Ectodermal cell (in vitro differentiated cells): Measurements from ENCODE around the gene RGS7.

Experiments used
- H3K27ac ChIP-seq: 2 replicates; pipeline ENCODE4 v1.7.0; 2013; ENCODE audit warnings: mild to moderate bottlenecking, low read depth, low read length; ENCODE audit not compliant: insufficient read depth, poor library complexity, severe bottlenecking
- H3K27me3 ChIP-seq: 2 replicates; pipeline ENCODE4 v1.7.0; 2013; ENCODE audit warnings: mild to moderate bottlenecking, low read length; ENCODE audit not compliant: insufficient read depth, control insufficient read depth, poor library complexity, severe bottlenecking
- H3K36me3 ChIP-seq: one replicate; pipeline ENCODE4 v1.7.0; 2013; ENCODE audit warnings: low read length; ENCODE audit not compliant: control insufficient read depth, insufficient read depth
- H3K4me1 ChIP-seq: one replicate; pipeline ENCODE4 v1.7.0; 2013; ENCODE audit warnings: low read length; ENCODE audit not compliant: control insufficient read depth, insufficient read depth
- H3K4me3 ChIP-seq: 2 replicates; pipeline ENCODE4 v1.7.0; 2013; ENCODE audit warnings: low read depth, low read length, control low read depth; ENCODE audit not compliant: insufficient read depth
- H3K9me3 ChIP-seq: 2 replicates; pipeline ENCODE4 v1.7.0; 2013; ENCODE audit warnings: mild to moderate bottlenecking, low read length, moderate library complexity; ENCODE audit not compliant: control insufficient read depth
- WGBS, 2 experiments: methylation state at CpG; one replicate each; pipeline ENCODE4 v1.1.7; 2013; ENCODE audit warnings: missing lambda C conversion rate in 2 of 2; 5-methylcytosine and 5-hydroxymethylcytosine counted together

RGS7 gene

GRCh38 chr1:241022366-241022765 lies 334.6 kb downstream of the RGS7 start:
- Histone ChIP-seq H3K4me3 (no peak overlapping the region), H3K27ac (no peak overlapping the region), H3K9me3 (no peaks in the 10 kb centered on the region), H3K36me3 (no peaks in the 10 kb centered on the region), H3K4me1 (no peaks in the 10 kb centered on the region), H3K27me3 (no peaks in the 10 kb centered on the region)
- 88 to 89% methylated on average over 4 of the region's 4 CpGs for WGBS, 2 experiments

DNA sequence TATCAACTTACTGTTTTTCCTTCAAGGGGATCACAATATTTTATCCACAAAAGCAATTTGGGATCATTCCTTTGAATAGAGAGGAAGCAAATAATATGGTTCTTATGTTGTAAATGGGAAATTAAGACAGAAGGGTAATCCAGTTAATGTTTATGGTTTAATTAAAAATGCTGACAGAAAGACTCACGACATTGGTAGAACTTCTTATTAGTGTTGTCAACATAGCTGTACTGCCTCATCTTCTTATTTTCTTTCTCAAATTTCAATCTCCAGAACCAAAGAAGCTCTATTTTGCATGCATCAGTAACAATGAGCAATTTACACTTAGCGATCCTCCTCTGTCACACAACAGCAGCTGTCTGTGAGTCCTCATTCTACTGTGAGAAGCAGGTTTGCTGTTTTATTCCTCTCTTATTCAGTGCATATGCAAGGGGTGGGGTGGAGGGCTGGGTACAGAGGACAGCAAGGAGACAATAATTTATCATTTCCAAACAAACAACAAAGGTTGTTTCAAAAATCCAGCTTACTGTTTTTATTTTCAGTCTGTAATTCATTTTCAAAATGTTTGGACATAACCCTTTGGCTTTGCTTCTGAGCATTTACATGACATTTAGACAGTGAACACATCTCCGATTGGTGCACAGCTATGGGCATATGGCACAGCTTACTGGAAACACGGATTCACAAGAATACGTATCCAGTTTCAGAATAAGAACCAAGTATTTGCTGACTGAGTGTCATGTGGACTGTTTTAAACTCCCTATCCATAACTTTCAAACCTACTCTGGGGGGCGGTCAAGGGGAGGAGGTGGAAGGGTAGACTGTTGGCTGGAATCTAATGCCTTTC lies 335.9 kb downstream of the RGS7 start:
- Histone ChIP-seq H3K4me1 (no peaks in the 10 kb centered on the region), H3K27me3 (no peaks in the 10 kb centered on the region), H3K36me3 (no peaks in the 10 kb centered on the region), H3K4me3 (no peak overlapping the region), H3K27ac (no peak overlapping the region), H3K9me3 (no peaks in the 10 kb centered on the region)
- WGBS, 2 experiments: 87 to 90% methylated on average over 5 of the region's 6 CpGs

- no peaks in the 10 kb centered on the region for H3K36me3 ChIP-seq
- H3K27me3 ChIP-seq: no peaks in the 10 kb centered on the region
- no peaks in the 10 kb centered on the region for H3K4me1 ChIP-seq
- 58% methylated on average over 7 of the region's 7 CpGs for WGBS, 2 experiments
- no peak overlapping the region for H3K27ac ChIP-seq
- H3K9me3 ChIP-seq: no peaks in the 10 kb centered on the region
- H3K4me3 ChIP-seq: no peak overlapping the region
Observed at GRCh38 chr1:241012708-241013340, 344.2 kb downstream of the RGS7 start.

GRCh38 chr1:241007668-241008067 lies 349.3 kb downstream of the RGS7 start:
- 91 to 95% methylated on average over 4 of the region's 4 CpGs for WGBS, 2 experiments
- Histone ChIP-seq H3K36me3 (no peaks in the 10 kb centered on the region), H3K4me3 (no peak overlapping the region), H3K4me1 (no peaks in the 10 kb centered on the region), H3K27ac (no peak overlapping the region), H3K27me3 (no peaks in the 10 kb centered on the region), H3K9me3 (no peaks in the 10 kb centered on the region)

GRCh38 chr1:240999826-241000225 lies 357.2 kb downstream of the RGS7 start:
- 82 to 87% methylated on average over 8 of the region's 8 CpGs for WGBS, 2 experiments
- Histone ChIP-seq H3K27me3 (no peaks in the 10 kb centered on the region), H3K4me3 (no peak overlapping the region), H3K27ac (no peak overlapping the region), H3K9me3 (no peaks in the 10 kb centered on the region), H3K4me1 (no peaks in the 10 kb centered on the region), H3K36me3 (no peaks in the 10 kb centered on the region)

GRCh38 chr1:240998441-240999015 lies 358.5 kb downstream of the RGS7 start:
- no peaks in the 10 kb centered on the region for H3K9me3 ChIP-seq
- H3K4me3 ChIP-seq: no peak overlapping the region
- no peak overlapping the region for H3K27ac ChIP-seq
- H3K36me3 ChIP-seq: no peaks in the 10 kb centered on the region
- H3K27me3 ChIP-seq: no peaks in the 10 kb centered on the region
- no peaks in the 10 kb centered on the region for H3K4me1 ChIP-seq
- 90 to 92% methylated on average over 18 of the region's 18 CpGs for WGBS, 2 experiments

DNA sequence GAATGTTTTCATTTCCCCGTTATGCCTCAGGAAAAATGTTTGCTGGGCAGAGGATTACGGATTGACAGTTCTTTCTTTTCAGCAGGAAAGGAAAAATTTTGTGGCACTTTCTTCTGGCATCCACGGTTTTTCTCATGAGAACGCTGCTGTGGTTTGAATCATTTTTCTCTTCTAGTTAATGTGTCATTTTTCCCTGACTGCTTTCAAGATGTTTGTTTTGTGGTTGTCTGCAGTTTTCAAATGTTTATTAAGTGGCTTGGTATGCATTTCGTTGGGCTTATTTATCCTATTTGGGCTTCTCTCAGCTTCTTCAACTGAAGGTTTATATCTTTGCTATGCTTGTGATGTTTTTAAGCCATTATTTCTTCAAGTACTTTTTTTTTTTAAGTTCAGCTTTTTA lies 359.0 kb downstream of the RGS7 start:
- no peaks in the 10 kb centered on the region for H3K27me3 ChIP-seq
- H3K4me3 ChIP-seq: no peak overlapping the region
- no peak overlapping the region for H3K27ac ChIP-seq
- H3K9me3 ChIP-seq: no peaks in the 10 kb centered on the region
- H3K4me1 ChIP-seq: no peaks in the 10 kb centered on the region
- WGBS, 2 experiments: 83 to 92% methylated on average over 5 of the region's 5 CpGs
- H3K36me3 ChIP-seq: no peaks in the 10 kb centered on the region

DNA sequence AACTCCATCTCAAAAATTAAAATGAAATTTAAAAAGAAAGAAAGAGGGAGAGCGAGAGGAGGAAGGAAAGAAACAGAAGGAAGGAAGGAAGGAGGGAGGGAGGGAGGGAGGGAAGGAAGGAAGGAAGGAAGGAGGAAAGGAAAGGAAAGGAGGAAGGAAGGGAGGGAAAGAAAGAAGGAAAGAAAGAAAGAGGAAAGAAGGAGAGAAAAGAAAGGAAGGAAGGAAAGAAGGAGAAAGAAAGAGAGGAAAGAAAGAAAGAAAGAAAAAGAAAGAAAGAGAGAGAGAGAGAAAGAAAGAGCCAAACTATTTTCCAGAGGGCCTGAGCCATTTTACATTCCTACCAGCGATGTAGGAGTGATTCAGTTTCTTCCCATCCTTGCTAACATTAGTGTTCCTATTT lies 364.0 kb downstream of the RGS7 start:
- Histone ChIP-seq H3K4me3 (no peak overlapping the region), H3K4me1 (no peaks in the 10 kb centered on the region), H3K36me3 (no peaks in the 10 kb centered on the region), H3K9me3 (no peaks in the 10 kb centered on the region), H3K27ac (no peak overlapping the region), H3K27me3 (no peaks in the 10 kb centered on the region)
- 89 to 93% methylated on average over 2 of the region's 2 CpGs for WGBS, 2 experiments

DNA sequence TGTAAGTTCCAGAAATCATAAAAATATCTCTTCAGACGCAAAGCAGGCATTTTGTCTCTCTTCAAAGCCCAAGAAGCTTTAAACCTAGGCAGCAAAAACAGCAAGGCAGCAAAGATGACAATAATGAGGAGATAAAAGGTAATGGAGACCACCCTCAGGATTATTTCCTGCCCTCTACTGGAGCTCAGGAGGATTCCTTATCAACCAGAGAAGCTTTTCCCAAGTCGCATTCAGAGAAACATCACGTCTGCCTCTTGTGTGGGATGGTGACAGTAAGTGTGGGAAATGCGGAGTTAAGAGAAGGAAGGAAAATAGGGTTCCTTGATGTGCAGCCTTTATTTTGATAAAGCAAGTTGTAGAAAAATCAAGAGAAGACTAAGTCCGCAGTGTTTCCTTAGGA lies 365.8 kb downstream of the RGS7 start:
- H3K4me3 ChIP-seq: no peak overlapping the region

DNA sequence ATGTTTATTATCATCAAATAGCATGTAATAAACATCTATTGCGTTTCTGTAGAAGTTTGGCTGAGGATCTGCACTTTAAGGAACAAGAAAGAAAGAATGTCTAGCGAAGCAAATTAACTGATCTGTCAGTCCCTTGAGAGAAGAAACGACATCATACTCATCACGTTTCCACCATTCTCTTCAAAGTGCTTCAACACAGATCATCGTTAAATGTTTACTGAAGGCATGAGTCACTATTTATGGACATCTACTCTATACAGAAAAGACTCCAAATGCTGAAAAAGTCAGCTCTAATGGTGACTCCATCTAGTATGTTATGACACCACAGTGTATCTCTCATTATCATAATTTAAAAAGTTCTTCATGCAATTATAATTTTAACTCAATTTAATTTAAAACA lies 369.1 kb downstream of the RGS7 start:
- Histone ChIP-seq H3K9me3 (no peaks in the 10 kb centered on the region), H3K27me3 (no peaks in the 10 kb centered on the region), H3K36me3 (no peaks in the 10 kb centered on the region), H3K27ac (no peak overlapping the region), H3K4me1 (no peaks in the 10 kb centered on the region), H3K4me3 (no peak overlapping the region)
- WGBS, 2 experiments: 95% methylated on average over 5 of the region's 5 CpGs

More for the DNA sequence above, 365.8 kb downstream of the RGS7 start:
- no peak overlapping the region for H3K27ac ChIP-seq
- WGBS, 2 experiments: 72 to 75% methylated on average over 5 of the region's 5 CpGs
- H3K4me1 ChIP-seq: no peaks in the 10 kb centered on the region
- no peaks in the 10 kb centered on the region for H3K27me3 ChIP-seq
- no peaks in the 10 kb centered on the region for H3K36me3 ChIP-seq
- H3K9me3 ChIP-seq: no peaks in the 10 kb centered on the region
